HepG2 (cell line): ENCODE results near the gene ABHD1. TPM values are rescaled to one million over a fixed set of nuclear protein-coding genes. Genes with fewer than 3 reads are reported as not detected.
A peak's percentile ranks its signal among the peaks of the same experiment; 100 is the strongest.
"Not testable (repeated sequence)": the region's sequence is repeated elsewhere in the genome, so short reads cannot be mapped to it uniquely, and the experiment has no call there.

Experiments
- ATAC-seq: fragments of 200-7000 bp; cut with Tn5 transposase; 3 replicates; pipeline ENCODE4 v1.9.1; 2020; ENCODE audit warnings: mild to moderate bottlenecking, moderate library complexity
- BruUV-seq: library from RNA; stranded (reverse); fragments of 400-500 nt; replicated peaks from 2 replicates; lab custom pipeline; 2021; lab: Mats Ljungman, UMichigan
- CTCF ChIA-PET: fragments of 300-600 bp; formaldehyde crosslinking; extraction: SDS; loops from one replicate; lab custom pipeline; 2021; ENCODE audit warnings: low total read pairs, inconsistent platforms, low intra/inter-chr PET ratio; lab: Yijun Ruan, JAX
- POLR2A ChIA-PET: fragments of 350-600 bp; sonication (Branson Sonifier 250); formaldehyde crosslinking; loops from one replicate; lab custom pipeline; 2020; ENCODE audit warnings: antibody characterized with exemption, inconsistent platforms; lab: Yijun Ruan, JAX
- DNase-seq: peaks from one replicate; pipeline ENCODE4 v3.0.0-alpha.2; 2015; ENCODE audit warnings: low spot score
- FAIRE-seq: peaks from 3 replicates; lab custom pipeline; 2011; peaks lifted over from hg19 to GRCh38; lab: Jason Lieb, UNC
- H2AFZ ChIP-seq: one replicate; pipeline ENCODE4 v1.6.1; 2011; ENCODE audit warnings: low read length, inconsistent platforms
- H3K27ac ChIP-seq: fragments of 300-600 bp; 3 replicates; pipeline ENCODE4 v1.8.0; 2011; ENCODE audit warnings: mixed run types, mild to moderate bottlenecking, mixed read lengths, low read length, inconsistent platforms; ENCODE audit not compliant: insufficient read depth; ENCODE audit errors: extremely low read length
- H3K27me3 ChIP-seq, 2 experiments: fragments of 200-600 bp in 1 of 2; 2 replicates in 1 of 2; 3 replicates in 1 of 2; pipeline versions ENCODE4 v1.6.0 to v1.8.0; 2011; ENCODE audit warnings: low read length in 2 of 2, mild to moderate bottlenecking in 2 of 2, moderate library complexity in 2 of 2, inconsistent platforms in 1 of 2; ENCODE audit not compliant: insufficient read depth in 2 of 2, control insufficient read depth in 1 of 2
- H3K36me3 ChIP-seq, 2 experiments: fragments of 200-600 bp in 1 of 2; replicated peaks in 1 of 2; 2 replicates in 1 of 2; 3 replicates in 1 of 2; pipeline versions ENCODE4 v1.5.1 to v1.8.0; 2011; ENCODE audit warnings: low read length in 2 of 2, inconsistent platforms in 1 of 2; ENCODE audit not compliant: insufficient read depth in 2 of 2, control insufficient read depth in 1 of 2
- H3K4me1 ChIP-seq: 2 replicates; pipeline ENCODE4 v1.5.1; 2012; ENCODE audit warnings: low read length, inconsistent platforms; ENCODE audit not compliant: insufficient read depth
- H3K4me2 ChIP-seq: 2 replicates; pipeline ENCODE4 v1.6.0; 2011; ENCODE audit warnings: low read depth, low read length, inconsistent platforms
- H3K4me3 ChIP-seq, 3 experiments: fragments of 200-600 bp in 1 of 3; sonication (generic), shearing (Covaris generic) in 1 of 3; replicated peaks in 1 of 3; 2 replicates each; pipeline ENCODE4 v1.5.1; 2011 to 2016; ENCODE audit warnings: low read length in 3 of 3, inconsistent platforms in 2 of 3, low read depth in 2 of 3, mild to moderate bottlenecking in 2 of 3, control low read depth in 1 of 3, mixed read lengths in 1 of 3; ENCODE audit not compliant: insufficient read depth in 1 of 3
- H3K79me2 ChIP-seq: one replicate; pipeline ENCODE4 v1.6.1; 2011; ENCODE audit warnings: low read length, inconsistent platforms; ENCODE audit not compliant: insufficient read depth
- H3K9ac ChIP-seq: 2 replicates; pipeline ENCODE4 v1.6.0; 2011; ENCODE audit warnings: mild to moderate bottlenecking, low read depth, low read length, inconsistent platforms; ENCODE audit not compliant: insufficient read depth
- H3K9me3 ChIP-seq: 2 replicates; pipeline ENCODE4 v1.5.1; 2012; ENCODE audit warnings: mild to moderate bottlenecking, low read length
- H4K20me1 ChIP-seq: 2 replicates; pipeline ENCODE4 v1.6.0; 2011; ENCODE audit warnings: inconsistent platforms, mild to moderate bottlenecking, low read length, moderate library complexity; ENCODE audit not compliant: insufficient read depth
- NFYB ChIP-seq: sonication (generic); formaldehyde crosslinking; IDR thresholded peaks from 2 replicates; pipeline ENCODE4 v1.4.0; 2020; ENCODE audit warnings: missing genetic modification reagents
- NFYC ChIP-seq: IDR thresholded peaks from 2 replicates; pipeline ENCODE4 v1.6.1; 2016; ENCODE audit warnings: missing genetic modification reagents, missing compliant biosample characterization
- WGBS: methylation state at CpG from one replicate; pipeline ENCODE4 v1.1.6; 2017; ENCODE audit warnings: low lambda C conversion rate; 5-methylcytosine and 5-hydroxymethylcytosine counted together
- in situ Hi-C: cut with HindIII; loops from 2 replicates; pipeline ENCODE4 v1.10.0; 2017; ENCODE audit warnings: low pct_unique_long_range_greater_than_20kb; ENCODE audit not compliant: extremely low pct_ligation_motif_present
- intact Hi-C: fragments of 100-400 bp; cut with micrococcal nuclease; formaldehyde crosslinking; loops from one replicate; pipeline ENCODE4 v1.10.0; 2022; ENCODE audit not compliant: unreplicated experiment
- polyA plus RNA-seq, 8 experiments: library from polyadenylated mRNA; depleted of rRNA in 3 of 8; stranded (reverse) in 7 of 8; unstranded in 1 of 8; fragments of >200 nt; fragmentation: Illumina TruSeq in 4 of 8; extraction: Trizol in 4 of 8; gene quantifications; 2 replicates each; pipeline versions ENCODE4 v1.2.1 to v1.2.3, GENCODE V29; 2011 to 2016; ENCODE audit warnings: low read depth in 4 of 8, missing spikeins in 1 of 8, mixed read lengths in 1 of 8; ENCODE audit not compliant: insufficient read depth in 1 of 8
- total RNA-seq, 5 experiments: library from RNA; depleted of rRNA; stranded (reverse); fragments of >200 nt; fragmentation: Illumina TruSeq; extraction: Trizol; gene quantifications; 2 replicates each; pipeline ENCODE4 v1.2.3, GENCODE V29; 2016; ENCODE audit warnings: low read depth in 1 of 5
- TF ChIP-seq, protein P1 (sequence below): sonication (generic); formaldehyde crosslinking; IDR thresholded peaks from 2 replicates; pipeline ENCODE4 v1.5.1; 2020; ENCODE audit warnings: mild to moderate bottlenecking, missing genetic modification reagents, moderate library complexity

Gene ABHD1
- total and polyA plus RNA-seq, 2 of the 13 experiments (the other 11 are each of a cell fraction or from before 2014, with no cell fraction given), result 0.04 to 0.81 TPM

GRCh38 chr2:27110603-27111352 is 12.8 kb upstream of the ABHD1 start:
- WGBS, result 86% methylated on average over 24 of the region's 24 CpGs
- H3K9me3 ChIP-seq, in situ Hi-C loops, H3K79me2 ChIP-seq, H3K4me2 ChIP-seq, ATAC-seq, intact Hi-C loops, H3K4me3 ChIP-seq, H4K20me1 ChIP-seq, H3K9ac ChIP-seq, H3K27me3 ChIP-seq, CTCF ChIA-PET, DNase-seq, H2AFZ ChIP-seq, H3K27ac ChIP-seq, BruUV-seq, FAIRE-seq, H3K36me3 ChIP-seq: not testable (repeated sequence)
- peaks cover 13% of the 10 kb centered on the region; the same call in 1 of the 2 replicates for H3K4me1 ChIP-seq
- TF ChIP-seq NFYC (CRISPR knock-in tag) (0 out of 2 replicates have a peak, but pooled peaks have one; percentile 53), NFYB (CRISPR knock-in tag) (peak; percentile 65)
- POLR2A ChIA-PET, result interaction anchor here (1.1 to 1.5 kb wide), 3 partner anchors 15 to 23 kb away, joined by 3 read pairs; no protein-coding TSS in a partner anchor

DNA sequence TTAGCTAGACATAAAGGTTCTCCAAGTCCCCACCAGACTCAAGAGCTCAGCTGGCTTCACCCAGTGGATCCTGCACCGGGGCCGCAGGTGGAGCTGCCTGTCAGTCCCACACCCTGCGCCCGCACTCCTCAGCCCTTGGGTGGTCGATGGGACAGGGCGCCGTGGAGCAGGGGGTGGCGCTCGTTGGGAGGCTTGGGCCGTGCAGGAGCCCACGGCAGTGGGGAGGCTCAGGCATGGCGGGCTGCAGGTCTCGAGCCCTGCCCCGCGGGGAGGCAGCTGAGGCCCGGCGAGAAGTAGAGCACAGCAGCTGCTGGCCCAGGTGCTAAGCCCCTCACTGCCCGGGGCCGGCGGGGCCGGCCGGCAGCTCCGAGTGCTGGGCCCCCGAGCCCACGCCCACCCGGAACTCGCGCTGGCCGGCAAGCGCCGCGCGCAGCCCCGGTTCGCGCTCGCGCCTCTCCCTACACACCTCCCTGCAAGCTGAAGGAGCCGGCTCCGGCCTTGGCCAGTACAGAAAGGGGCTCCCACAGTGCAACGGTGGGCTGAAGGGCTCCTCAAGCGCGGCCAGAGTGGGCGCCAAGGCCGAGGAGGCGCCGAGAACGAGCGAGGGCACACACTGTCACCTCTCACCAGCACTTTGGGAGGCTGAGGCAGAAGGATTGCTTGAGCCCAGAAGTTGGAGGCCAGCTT is 12.1 kb upstream of the ABHD1 start:
- CTCF ChIA-PET, H3K36me3 ChIP-seq, H2AFZ ChIP-seq, H3K4me2 ChIP-seq, H3K79me2 ChIP-seq, H3K27me3 ChIP-seq, H3K9me3 ChIP-seq, H3K4me3 ChIP-seq, FAIRE-seq, H3K27ac ChIP-seq, H3K9ac ChIP-seq, intact Hi-C loops, in situ Hi-C loops, BruUV-seq, H4K20me1 ChIP-seq, DNase-seq, ATAC-seq: not testable (repeated sequence)
- 95% methylated on average over 34 of the region's 49 CpGs for WGBS
- POLR2A ChIA-PET, result interaction anchor here (1.1 to 1.5 kb wide), 4 partner anchors 16 to 24 kb away, joined by 3 to 4 read pairs (median 3); no protein-coding TSS in a partner anchor
- TF ChIP-seq, protein P1, sequence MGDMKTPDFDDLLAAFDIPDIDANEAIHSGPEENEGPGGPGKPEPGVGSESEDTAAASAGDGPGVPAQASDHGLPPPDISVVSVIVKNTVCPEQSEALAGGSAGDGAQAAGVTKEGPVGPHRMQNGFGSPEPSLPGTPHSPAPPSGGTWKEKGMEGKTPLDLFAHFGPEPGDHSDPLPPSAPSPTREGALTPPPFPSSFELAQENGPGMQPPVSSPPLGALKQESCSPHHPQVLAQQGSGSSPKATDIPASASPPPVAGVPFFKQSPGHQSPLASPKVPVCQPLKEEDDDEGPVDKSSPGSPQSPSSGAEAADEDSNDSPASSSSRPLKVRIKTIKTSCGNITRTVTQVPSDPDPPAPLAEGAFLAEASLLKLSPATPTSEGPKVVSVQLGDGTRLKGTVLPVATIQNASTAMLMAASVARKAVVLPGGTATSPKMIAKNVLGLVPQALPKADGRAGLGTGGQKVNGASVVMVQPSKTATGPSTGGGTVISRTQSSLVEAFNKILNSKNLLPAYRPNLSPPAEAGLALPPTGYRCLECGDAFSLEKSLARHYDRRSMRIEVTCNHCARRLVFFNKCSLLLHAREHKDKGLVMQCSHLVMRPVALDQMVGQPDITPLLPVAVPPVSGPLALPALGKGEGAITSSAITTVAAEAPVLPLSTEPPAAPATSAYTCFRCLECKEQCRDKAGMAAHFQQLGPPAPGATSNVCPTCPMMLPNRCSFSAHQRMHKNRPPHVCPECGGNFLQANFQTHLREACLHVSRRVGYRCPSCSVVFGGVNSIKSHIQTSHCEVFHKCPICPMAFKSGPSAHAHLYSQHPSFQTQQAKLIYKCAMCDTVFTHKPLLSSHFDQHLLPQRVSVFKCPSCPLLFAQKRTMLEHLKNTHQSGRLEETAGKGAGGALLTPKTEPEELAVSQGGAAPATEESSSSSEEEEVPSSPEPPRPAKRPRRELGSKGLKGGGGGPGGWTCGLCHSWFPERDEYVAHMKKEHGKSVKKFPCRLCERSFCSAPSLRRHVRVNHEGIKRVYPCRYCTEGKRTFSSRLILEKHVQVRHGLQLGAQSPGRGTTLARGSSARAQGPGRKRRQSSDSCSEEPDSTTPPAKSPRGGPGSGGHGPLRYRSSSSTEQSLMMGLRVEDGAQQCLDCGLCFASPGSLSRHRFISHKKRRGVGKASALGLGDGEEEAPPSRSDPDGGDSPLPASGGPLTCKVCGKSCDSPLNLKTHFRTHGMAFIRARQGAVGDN (CRISPR knock-in tag), result peak; percentile 11; the same call in 1 of the 2 replicates
- peaks cover 15% of the 10 kb centered on the region; the same call in 1 of the 2 replicates for H3K4me1 ChIP-seq
